ENCODE measurements around the gene HAGHL.

DNA sequence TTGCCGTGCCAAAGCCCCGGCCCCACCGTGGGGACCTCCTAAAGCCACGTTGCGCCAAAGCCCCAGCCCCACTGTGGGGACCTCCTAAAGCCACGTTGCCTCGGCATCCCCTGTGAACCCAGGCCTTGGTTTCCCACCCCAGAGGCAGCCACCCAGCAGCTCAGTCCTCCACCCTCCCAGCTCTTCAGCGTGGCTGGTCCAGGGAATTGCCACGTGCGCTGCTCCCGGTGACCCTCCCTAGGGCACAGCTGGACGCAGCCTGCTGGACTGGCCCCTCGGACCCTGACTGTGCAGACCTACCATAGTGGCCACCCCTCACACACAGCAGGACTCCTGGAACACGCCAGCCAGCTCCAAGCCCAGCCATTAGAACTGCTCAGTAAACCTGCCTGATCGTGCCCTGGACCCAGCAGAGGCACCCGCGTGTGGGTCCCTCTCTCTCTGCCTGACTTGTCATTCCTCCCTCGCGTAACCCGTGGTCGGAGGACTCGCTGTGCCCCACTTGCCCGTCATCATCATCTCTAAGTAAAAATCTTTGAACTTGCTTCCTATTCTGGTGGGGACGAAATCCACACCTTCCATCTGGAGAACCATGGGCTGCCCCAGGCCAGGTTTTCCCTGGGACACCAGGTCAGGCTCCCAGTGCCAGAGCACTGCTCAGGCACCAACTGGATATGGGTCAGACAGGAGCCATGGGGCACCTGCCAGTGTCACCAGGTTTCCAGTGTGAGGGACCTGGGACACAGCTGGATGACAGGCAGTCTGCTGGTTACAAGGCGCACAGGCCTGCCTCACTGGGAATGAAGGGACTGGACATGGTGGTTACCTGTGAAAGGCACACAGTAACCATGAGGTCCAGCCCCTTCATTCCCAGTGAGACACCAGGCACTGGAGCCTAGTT, 8.3 kb downstream of the HAGHL start:
- TF ChIP-seq, protein P1, sequence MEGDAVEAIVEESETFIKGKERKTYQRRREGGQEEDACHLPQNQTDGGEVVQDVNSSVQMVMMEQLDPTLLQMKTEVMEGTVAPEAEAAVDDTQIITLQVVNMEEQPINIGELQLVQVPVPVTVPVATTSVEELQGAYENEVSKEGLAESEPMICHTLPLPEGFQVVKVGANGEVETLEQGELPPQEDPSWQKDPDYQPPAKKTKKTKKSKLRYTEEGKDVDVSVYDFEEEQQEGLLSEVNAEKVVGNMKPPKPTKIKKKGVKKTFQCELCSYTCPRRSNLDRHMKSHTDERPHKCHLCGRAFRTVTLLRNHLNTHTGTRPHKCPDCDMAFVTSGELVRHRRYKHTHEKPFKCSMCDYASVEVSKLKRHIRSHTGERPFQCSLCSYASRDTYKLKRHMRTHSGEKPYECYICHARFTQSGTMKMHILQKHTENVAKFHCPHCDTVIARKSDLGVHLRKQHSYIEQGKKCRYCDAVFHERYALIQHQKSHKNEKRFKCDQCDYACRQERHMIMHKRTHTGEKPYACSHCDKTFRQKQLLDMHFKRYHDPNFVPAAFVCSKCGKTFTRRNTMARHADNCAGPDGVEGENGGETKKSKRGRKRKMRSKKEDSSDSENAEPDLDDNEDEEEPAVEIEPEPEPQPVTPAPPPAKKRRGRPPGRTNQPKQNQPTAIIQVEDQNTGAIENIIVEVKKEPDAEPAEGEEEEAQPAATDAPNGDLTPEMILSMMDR (IDR thresholded peaks at IDR 0.05; ENCODE audit: control extremely low read depth in 1 of 3, insufficient read depth in 1 of 3, low read depth in 1 of 3, low read length in 3 of 3) = no peak
- TF ChIP-seq CREB1 (IDR thresholded peaks at IDR 0.05) (no peak), POLR2AphosphoS5 (IDR thresholded peaks at IDR 0.05; ENCODE audit: low read depth, low read length) (no peak), HDAC2 (IDR thresholded peaks at IDR 0.05; ENCODE audit: borderline replicate concordance in 1 of 2, low read depth in 2 of 2, low read length in 2 of 2) (no peak), BCL11A (IDR thresholded peaks at IDR 0.05; ENCODE audit: low read depth in 2 of 2, low read length in 2 of 2) (no peak), FOSL1 (IDR thresholded peaks at IDR 0.05; ENCODE audit: insufficient read depth, low read depth, low read length) (no peak), YY1 (IDR thresholded peaks at IDR 0.05; ENCODE audit: low read depth, low read length) (no peak)

Measured in H1 (cell line).